ENCODE measurements around the gene SKI.
A peak's percentile ranks its signal among the peaks of the same experiment; 100 is the strongest.

The SKI gene

DNA sequence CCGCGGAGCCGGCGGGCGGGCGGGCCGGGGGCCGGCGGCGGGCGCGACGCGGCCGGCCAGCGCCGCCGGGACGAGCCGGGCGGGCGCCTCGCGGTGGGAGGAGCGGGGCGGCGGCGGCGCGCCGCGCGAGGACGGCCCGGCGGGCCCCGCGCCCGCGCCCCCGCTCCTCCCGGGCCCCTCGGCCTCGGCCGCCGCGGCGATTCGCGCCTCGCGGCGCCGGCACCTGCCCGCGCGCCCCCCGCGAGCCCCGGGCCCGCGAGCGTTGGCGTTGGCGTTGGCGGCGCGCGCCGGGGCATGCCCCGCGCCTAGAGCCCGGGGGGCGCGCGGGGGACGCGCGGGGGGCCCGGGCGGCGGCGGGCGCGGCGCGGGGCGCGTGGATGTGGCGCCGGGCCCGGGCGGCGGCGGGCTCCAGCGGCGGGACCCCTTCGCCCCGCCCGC lies at the start of gene SKI:
SKI (plus strand) TSS at position 163 of the 438 bp plus-strand sequence. CDS start 448 bp downstream, outside the sequence.
- DNase-seq (ENCODE audit: low read depth in 2 of 2), result no peak

DNA sequence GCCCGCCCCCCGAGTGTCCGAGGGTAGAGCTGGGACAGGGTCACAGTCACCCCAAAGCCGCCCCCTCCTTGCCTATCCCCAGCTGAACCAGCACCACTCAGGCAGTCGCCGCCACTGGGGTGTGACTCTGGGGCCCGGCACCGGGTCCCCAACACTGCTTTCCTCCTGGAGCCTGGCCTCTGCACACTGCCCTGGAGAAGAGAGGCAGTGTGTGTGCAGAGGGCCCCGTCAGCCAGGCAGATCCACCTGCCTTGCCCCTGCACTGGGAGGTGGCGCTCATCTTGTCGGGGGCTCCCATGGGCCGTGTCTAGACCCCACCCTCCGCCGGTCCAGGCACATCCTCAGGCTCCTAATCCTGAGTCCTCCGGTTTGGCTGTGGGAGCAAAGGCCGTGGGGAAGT lies 49.2 kb upstream of the SKI start:
- DNase-seq (ENCODE audit: low read depth in 2 of 2), result no peak

DNA sequence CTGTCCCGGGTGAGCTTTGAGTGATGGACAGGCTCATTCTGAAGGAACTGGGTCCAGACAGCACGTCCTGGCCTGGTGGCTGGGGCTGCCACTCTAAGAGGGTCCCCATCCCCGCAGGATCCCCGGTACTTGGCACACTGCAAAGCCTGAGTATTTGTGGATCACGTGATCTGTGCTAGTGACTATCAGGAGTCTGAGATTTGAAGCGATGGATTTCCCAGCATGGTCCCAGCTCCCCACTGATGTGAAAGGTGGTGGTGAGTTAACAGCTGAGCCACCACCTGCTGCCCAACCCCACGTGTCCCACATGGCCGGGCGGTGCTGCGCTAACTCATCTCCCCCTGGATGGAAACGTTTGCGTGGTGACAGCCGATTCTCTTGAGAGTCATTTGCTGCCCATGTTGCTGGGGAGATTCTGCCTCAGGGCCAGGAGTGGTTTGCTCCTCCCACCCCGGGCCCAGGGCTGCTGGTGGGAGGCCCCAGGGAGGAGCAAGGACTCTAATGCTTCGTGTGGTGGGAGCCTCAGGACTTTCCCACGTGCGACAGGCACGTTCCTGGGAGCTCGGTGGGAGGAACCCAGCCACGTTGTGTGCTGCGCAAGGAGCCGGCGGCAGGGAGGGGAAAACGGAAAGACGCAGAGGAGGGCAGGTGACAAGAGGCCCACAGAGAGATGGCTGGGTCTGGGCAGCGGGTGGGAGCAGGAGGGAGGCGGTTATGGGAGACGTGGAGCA lies 48.7 kb upstream of the SKI start:
- no peak for DNase-seq (ENCODE audit: low read depth in 2 of 2)

DNA sequence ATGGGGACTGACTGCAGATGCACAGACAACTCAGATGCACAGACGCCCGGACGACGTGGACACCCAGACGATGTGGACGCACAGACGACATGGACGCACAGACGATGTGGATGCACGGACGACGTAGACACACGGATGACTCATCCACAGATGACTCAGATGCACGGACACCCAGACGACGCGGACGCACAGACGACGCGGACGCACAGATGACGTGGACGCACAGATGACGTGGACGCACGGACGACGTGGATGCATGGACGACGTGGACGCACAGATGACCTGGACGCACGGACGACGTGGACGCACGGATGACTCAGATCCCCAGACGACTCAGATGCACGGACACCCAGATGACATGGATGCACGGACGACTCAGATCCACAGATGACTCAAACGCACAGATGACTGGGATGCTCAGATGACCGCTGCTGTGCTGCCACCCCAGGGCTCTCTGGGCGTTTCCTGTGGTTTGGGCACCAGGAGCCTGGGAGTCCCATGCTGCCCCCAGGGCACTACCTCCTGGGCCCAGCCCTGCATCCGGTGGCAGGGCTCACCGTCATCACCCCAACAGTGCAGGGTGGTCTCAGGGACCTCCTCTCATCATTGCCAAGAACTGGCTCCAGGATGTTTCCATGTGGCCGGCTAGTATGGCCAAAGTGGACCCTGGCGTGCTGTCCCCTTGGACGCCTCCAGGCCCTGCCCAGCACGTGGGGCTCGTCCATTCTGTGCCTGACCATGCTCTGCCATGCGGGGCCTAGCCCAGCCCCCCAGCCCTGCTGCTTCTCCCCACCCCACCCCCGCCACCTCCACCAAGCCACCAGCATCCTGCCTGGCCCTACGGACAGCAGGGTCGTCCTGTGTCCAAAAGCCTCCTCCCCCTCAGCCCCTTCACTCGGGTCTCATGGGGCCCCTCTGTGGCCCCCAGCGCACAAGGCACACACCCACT lies 47.5 kb upstream of the SKI start:
- DNase-seq (ENCODE audit: low read depth in 2 of 2), result no peak

DNA sequence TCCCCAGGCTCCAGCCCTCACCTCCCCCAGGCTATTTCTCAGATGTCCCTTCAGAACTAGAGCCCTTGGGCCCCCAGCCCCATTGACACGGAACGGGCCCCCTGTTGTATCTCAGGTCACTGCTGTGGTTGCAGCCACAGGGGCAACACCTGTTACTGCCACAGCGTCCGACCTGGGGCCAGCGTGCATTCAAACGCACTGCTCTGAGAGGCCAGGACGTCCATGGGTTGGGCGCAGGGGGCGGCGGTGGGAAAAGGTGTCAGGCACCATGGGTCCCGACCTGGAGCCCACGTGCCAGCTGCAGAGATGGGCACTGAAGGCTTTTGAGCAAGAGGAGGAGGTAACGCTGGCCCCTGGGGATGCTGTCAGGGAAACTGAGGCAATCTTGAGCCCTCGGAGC lies 46.8 kb upstream of the SKI start:
- no peak for DNase-seq (ENCODE audit: low read depth in 2 of 2)

DNA sequence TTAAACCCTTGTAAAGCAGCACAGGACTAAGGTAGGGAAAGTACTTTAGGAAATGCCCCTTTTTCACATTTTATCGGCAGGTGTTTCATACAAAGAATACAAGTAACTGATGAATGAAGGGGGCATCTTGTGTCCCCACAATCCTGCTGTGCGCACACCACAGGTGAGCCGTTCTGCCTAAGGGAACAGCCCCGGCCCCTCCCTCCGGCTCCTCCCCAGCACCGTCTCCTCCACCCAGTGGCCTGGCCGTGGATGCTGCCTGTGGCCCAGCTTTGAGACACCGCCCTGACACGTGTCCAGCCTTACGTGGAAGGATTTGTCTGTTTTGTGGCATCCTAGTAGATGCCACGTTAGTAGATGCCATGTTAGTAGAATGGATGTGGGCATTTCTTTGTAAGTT lies 46.4 kb upstream of the SKI start:
- DNase-seq (ENCODE audit: low read depth in 2 of 2), result no peak

DNA sequence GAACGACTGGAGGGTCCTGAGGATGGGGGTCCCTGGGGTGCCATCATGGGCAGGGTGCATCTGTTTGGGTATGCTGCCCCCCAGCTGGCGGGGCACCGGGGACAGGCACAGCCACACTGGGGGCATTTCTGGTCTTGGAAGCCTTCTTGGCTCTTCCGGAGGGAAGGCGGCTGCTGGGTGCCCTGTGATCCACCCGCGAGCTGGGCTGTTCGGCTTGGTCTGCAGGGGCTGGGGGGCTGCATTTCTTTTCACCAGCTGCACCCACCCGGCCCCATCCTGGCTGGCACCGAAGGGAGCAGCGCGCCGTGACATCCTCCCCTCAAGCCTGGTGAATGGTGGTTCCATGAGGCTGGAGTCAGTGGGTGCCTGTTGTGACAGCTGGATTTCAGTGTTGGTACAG lies 45.7 kb upstream of the SKI start:
- no peak for DNase-seq (ENCODE audit: low read depth in 2 of 2)

DNA sequence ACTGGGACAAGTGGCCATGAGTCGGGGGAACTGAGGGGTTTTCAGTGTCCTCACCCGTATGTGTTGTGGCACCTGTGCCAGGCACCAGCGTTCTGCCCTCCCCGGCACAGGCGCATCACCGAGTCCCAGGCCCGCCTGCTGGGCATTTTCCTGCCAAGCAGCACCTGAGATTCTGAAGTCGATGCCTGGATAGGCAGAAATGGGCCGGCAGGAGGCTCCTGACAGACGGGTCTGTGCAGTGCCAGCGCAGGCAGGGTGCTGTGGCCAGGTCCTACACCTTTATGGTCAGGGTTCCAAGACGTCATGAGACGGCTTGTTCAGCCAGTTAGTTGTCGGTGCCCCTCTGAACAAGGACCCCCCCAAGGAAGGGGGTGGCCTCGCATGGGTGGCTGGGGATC lies 44.2 kb upstream of the SKI start:
- DNase-seq (ENCODE audit: low read depth in 2 of 2), result no peak

DNA sequence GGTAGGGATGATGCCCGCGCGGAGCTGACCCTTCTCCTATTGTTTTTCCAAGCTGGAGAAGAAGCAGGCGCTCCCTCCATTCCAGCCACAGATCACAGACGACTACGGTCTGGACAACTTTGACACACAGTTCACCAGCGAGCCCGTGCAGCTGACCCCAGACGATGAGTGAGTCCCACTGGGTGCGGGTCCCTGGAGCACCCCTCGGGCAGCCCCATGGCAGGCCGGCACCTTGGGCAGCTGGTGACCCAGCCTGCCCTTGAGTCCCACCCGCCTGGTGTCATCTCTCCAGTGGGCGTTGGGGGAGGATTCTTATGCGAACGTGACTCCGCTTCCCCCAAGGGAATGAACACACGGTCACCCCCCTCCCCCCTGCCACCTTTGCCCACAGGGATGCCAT lies 43.6 kb upstream of the SKI start:
- no peak for DNase-seq (ENCODE audit: low read depth in 2 of 2)

DNA sequence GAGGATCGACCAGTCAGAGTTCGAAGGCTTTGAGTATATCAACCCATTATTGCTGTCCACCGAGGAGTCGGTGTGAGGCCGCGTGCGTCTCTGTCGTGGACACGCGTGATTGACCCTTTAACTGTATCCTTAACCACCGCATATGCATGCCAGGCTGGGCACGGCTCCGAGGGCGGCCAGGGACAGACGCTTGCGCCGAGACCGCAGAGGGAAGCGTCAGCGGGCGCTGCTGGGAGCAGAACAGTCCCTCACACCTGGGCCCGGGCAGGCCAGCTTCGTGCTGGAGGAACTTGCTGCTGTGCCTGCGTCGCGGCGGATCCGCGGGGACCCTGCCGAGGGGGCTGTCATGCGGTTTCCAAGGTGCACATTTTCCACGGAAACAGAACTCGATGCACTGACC lies 43.2 kb upstream of the SKI start:
- DNase-seq (ENCODE audit: low read depth in 2 of 2), result no peak

DNA sequence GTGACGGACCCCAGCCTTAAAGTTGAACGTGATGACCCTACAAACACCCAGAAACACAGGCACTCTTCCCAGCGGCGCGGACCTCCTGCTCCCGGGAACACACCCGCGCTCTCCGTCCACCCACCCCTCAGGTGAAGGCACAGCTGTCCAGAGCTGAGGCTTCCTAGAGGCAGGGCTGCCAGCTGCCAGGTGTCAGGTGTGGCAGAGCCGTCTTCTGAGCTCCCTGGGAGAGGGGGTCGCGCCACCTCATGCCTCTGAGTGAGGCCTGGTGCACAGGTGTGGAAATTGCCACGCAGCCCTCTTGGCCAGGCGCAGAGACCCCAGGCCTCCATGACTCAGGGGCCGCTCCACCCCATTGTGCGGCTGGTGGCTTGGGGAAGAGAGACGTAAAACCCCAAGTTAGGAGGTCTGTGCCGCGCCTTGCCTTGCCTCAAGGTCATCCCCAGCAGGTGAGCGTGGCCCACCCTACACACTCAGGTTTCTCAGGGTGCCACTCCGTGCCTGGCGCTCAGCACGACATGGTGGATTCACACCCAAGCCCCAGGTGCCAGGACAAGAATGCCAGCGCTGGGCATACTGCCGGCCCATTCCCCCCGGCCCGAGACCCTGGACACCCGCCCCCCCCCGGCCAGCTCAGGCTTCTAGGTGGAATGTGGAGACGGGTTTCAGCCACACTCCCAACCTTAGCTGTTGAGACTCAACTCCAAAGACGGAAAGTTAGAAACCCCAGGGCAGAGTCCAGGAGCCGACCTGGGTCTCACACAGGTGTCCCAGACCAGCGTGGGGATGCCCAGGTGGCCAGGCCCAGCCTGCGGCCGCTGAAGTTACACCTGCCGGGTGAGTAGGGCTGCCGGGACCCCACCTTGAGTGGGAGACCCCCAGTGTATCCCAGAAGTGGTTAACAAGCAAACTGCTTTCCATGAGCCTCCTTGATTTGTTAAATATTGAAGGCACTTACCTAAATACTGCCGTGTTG lies 42.0 kb upstream of the SKI start:
- no peak for DNase-seq (ENCODE audit: low read depth in 2 of 2)

DNA sequence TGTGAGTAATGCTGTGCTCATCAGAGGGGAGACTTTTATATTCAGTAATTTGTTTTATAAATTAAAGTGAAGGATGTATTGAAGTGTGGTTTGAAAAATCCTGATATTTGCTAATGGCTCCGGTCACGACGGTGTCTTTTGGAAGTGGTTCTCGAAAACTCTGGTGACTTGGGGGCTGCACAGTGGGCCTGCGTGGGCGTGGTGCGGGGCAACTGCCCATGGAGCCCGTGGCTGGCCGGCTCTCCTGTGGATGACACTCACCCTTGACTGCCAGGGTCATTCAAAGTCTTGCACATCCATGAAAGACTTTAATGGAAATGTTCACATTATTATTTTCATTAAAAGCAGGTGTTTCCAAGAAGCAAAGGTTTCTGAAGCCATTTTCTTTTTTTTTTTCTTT lies 41.2 kb upstream of the SKI start:
- no peak for DNase-seq (ENCODE audit: low read depth in 2 of 2)

DNA sequence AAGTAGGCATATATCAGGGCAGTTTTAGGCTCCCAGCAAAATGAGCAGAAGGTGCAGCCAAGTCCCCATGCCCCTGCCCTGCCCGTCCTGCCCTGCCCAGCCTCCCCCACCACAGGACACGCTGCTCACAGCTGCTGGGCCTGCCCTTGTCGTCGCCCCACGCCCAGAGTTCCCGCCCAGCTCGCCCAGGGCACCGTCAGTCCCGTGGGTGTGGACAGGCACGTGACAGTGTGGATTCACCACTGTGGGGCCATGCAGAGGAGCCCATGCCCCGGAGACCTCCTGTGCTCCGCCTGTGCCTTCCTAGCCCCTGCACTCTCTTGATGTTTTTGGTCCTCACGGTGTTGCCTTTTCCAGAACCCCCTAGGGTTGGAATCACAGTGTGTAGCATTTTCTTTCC lies 40.5 kb upstream of the SKI start:
- DNase-seq (ENCODE audit: low read depth in 2 of 2), result no peak

DNA sequence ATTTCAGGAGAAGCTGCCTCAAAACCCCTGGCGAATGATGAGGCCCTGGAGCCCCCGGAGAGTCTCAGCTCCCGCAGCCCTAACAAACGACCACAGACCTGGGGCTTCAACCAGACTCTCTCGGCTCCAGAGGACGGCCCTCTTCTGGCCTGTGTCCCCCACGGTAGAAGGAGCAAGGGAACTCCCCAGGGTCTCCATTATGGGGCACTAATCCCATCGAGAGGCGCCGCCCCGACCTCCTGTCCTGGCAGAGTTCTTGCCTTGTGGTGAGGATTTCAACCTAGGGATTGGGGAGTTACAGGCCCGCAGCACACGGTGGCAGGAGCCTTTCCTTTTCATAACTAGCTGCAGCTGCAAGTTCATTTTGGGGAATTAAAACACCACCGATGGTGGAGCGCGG lies 39.8 kb upstream of the SKI start:
- DNase-seq (ENCODE audit: low read depth in 2 of 2), result no peak

DNA sequence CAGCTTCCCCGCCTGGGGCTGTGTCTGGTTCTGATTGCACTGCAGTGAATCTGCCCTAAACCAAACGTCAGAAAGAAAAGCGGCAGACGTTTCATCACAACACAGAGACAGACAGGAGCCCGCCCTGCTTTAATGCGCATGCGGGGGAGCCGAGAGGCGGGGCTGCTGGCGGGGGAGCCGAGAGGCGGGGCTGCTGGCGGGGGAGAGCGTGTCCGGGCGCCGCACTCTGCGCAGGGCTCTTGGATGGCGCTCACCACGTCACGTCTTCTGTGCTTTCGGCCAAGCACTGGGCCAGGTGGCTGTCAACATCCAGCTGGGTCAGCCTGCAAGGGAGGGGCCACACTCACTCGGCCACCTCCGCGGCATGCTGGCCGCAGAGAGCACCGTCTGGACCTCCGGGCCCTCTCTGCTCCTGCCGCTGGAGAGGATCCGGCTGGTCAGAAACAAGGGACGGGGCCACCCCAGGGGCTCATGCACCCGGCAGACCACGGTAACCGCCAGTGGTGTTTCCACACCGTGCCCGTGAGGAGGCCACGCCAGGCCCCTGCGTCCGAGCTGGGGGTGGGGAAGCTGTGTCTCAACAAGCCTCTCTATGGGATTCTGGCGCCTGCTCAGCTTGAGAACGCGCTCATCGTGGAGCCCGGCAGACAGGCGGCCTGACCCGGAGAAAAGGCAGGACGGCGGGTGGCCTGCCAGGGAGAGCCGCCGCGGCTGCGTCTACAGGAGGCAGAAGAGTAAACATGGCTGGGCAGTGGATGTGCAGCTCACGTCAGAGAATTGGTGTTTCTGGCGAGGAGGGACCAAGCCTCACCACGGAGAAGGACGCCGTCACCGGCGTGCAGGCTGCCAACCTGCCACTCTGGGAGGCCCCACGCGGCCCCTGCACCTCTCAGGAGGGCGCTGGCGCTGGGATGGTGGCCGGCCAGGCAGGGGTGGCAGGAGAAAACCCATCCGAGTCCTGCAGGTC lies 38.4 kb upstream of the SKI start:
- DNase-seq (ENCODE audit: low read depth in 2 of 2), result peak; percentile 83

DNA sequence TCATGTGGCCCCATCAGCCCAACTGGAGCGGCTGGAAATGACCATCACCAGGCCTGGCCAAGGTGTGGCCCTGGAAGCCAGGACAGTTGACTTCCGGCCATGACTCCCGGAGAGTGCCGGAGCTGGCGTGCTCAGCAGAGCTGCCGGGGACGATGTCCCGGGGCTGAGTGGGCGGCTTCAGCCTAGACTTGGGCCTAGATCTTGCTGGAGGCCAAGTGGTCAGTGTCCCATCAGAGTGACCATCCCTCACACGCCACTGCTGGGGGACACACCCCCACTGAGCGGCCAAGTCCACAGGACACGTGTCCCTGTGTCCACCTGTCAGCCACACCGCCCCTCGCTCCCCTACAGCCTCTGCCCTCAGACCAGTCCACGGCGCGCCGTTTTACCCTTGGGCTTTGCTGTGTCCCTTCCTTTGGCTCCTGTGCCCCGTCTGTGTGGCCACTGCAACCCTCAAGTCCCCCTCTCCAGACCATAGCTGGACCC lies 37.6 kb upstream of the SKI start:
- no peak for DNase-seq (ENCODE audit: low read depth in 2 of 2)

DNA sequence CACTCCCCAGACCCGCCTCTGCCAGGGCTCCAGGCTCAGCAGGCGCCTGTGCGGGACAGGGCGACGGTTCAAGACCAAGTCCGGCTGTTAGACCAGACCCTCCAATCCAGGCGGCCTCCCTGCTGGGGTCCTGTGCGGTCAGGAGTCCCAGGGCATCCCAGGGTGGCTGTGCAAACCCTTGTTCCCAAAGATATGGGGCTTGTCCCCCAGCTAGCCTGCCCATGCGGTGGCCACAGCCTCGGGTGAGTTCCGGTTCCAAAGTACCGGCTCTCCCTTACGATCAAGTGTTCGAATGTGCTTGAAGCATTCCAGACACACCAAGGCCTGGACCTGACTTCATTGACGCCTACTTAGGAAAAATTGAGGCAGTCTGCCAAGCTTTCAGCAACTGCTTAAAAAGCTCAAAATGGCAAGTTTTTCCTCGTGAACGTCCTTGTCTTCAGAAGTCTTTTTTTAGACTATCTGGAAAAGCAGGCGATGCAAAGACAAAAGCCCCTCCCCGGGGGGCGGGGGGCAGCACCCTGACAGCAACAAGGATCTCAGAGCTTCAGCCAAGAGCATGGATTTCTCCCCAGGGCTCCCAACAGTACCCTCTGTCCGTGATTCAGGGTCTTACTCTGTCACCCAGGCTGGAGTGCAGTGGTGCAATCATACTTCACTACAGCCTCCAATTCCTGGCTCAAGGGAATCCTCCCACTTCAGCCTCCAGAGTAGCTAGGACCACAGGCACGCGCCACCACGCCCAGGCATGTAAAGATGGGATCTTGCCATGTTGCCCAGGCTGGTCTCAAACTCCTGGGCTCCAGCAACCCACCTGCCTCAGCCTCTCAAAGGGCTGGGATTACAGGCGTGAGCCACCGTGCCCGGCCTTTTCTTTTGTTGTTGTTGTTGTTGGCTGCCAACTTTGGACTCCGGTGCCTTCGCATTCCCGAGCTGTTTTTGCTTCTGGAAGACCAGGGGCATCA lies 35.8 kb upstream of the SKI start:
- no peak for DNase-seq (ENCODE audit: low read depth in 2 of 2)

DNA sequence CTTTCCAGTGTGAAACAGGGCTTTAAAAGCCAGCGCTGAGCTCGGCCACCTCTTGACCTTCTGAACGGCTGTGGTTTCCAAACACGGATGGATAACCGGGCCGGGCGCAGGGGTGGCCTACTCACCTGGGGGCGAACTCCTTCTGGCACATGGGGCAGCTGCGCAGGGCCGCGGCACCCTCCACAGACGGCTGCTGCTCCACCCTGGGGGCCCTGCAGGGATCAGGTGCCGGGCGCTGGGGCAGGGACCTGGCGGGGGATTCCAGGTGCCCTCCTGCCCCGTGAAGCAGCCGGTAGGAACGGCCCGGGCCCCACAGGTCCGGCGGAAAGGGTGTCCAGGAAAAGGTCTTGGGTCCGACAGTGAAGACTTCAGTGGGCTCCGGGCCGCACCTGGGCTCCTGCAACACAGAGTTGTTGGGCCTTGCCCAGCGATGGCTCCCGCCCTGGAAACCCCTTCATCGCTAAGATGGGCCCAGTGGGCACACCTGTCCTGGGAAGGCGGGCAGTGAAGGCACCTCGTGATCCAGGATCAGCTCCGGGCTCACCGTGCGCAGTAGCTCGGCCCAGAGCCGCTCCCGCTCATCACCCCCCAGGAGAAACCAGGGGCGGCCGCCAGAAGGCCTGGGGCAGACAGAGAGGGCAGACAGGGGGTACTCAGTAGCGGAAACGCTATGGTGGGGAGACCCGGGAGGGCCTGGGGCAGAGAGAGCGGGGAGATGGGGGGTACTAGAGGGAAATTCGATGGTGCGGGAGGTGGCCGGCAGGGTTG lies 34.4 kb upstream of the SKI start:
- no peak for DNase-seq (ENCODE audit: low read depth in 2 of 2)

Data from stimulated activated CD4-positive, alpha-beta T cell treated with anti-CD3 and anti-CD28 coated beads, Interleukin-4, amount 100 ng/mL, for 48 hours (primary cell).